Stimulated activated CD8-positive, alpha-beta memory T cell treated with anti-CD3 and anti-CD28 coated beads, Interleukin-7, amount 100 ng/mL, for 24 hours (primary cell): ENCODE data around the gene CAPN15.

Experiments used
- DNase-seq: peaks from one replicate; pipeline ENCODE4 v3.0.0-alpha.2; 2020; ENCODE audit warnings: low read depth

Gene CAPN15

DNA sequence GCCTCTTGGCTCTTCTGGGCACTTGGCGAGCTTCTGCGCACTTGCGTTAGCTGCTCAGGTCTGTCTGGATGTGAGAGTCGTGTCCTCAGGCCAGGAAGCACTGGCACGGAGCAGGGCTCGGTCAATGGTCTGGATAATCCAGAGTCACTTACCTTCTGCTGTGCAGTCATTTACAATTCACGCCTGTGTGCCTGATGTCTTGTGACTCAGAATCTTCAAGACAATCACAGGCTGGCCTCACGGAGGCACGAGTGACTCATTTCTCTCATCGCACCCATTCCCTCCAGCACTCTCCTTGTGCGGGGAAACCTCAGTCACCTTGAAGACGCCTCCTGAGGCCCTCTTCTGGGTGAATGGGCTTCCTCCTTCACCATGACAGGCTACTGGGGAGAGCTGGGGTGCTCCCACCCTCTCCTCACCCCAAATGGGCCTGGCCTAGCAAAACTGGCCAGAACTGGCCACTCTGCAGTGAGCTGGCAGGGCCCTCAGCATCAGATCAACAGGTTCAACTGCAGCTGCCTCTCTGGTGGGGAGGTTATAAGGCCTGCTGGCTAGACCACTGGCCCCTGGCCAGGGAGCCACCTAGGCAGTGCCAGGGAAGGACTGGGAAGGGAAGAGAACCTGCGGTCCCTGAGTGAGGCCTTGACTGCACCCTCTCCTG is 1.9 kb upstream of the CAPN15 start:
- peak; percentile 55 for DNase-seq

- no peak for DNase-seq
Observed at GRCh38 chr16:526181-527014, 1.1 kb upstream of the CAPN15 start.

DNA sequence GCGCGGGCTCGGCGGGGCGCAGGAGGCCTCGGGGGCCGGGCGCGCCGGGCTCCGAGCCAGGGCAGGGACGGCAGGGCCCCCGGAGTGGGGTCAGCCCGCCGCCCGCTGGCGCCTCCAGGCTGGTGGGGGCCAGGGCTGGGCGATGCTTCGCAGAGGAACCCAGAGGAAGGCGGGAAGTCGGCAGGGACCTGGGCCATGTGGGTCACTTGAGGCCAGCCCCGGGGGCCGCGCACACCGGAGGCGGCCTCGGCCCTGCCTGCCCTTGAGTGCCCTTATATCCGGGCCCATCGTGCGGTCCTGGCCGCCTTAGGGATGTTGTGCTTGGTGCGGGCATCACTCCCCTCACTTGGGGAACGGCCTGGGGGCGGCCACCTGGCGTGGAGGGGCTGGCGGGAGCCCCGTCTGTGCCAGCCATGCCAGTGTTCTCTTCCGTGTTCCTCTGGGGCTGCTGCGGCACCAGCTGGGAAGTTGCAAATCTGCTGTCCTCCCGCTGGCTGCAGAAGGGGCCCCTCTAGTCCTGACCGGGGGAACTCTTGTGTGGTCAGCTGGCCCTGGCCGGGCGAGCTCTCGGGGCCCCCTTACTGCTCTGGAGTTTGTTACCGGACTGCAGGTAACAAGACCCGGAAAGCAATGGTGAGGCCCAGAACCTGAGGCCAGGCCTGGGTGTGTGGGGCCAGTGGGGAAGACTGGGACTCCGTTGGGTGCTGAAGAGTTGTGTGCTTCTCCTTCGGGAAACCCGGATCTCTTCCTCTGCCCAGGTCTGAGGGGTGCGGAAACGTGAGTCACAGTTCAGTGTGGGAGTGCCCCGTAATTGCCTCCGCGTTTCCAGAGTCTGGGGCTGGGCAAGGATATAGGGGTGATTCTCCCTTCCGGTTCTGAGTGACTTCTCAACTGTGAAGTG is 849 bp downstream of the CAPN15 start:
- no peak for DNase-seq

DNA sequence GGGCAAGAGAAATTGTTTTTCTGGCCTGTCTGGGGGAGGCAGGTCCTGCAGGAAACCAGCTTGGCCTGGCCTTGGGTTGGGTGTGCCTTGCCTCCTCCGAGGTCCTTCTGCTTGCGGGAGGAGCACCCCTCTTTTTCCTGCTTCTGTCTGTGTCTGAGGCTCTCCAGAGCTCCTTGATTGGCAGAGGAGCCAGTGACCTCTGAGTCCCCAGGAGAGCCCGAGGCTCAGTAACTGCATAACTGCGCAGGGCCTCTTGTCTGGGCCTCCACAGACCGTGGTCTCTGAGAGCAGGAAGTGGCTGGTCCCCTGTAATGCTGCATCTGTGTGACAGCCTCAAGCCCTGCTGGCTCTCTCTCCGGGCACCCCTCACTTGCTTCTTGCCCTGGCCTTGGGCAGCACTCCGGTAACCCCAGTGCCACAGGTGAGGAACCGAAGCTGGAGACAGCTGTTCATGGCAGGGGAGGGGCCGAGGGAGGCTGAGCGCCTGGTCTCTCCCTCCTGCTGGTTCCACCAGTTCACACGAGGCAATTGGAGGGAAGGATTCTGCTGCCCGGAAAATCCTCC is 1.6 kb downstream of the CAPN15 start:
- no peak for DNase-seq

- DNase-seq = no peak
Observed at GRCh38 chr16:530111-530817, 2.8 kb downstream of the CAPN15 start.

GRCh38 chr16:531494-532125 is 4.1 kb downstream of the CAPN15 start:
- no peak for DNase-seq

DNA sequence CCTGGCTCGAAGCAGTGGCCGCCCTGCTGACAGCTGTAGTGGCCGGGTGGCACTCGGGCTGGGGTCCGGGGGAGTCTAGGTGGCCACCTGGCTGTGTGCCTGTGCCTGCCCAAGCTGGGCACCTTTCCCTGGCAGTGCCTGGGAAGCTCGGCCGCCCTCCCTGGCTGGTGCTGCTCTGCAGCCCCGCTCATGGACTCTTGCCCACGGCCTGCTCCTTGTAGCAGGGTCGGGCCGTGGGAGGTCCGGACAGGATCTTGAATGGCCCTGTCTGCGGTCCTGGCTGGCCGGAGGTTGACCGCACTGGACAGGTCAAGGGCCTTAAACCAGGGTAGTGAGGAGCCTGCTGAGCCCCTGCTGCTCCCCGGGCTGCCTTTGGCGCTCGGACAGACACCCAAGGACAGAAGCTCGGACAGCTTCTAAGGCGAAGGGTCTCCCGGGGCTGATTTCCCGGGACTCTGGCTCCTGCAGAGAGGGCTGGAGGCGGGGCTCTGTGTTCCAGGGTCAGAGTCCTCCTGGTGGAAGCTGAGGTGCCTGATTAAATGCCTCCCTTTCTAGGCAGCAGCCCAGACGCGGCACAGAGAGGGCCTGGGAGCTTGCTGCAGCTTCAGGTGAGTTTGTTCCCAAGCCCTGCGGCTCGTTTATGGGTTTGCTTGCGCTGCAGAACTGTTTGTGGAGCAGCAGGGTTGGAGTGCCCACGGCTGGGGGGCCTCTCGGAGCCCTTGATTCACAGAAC is 6.0 kb downstream of the CAPN15 start:
- DNase-seq = no peak

- DNase-seq = no peak
Observed at GRCh38 chr16:534135-534534, 6.6 kb downstream of the CAPN15 start.

DNA sequence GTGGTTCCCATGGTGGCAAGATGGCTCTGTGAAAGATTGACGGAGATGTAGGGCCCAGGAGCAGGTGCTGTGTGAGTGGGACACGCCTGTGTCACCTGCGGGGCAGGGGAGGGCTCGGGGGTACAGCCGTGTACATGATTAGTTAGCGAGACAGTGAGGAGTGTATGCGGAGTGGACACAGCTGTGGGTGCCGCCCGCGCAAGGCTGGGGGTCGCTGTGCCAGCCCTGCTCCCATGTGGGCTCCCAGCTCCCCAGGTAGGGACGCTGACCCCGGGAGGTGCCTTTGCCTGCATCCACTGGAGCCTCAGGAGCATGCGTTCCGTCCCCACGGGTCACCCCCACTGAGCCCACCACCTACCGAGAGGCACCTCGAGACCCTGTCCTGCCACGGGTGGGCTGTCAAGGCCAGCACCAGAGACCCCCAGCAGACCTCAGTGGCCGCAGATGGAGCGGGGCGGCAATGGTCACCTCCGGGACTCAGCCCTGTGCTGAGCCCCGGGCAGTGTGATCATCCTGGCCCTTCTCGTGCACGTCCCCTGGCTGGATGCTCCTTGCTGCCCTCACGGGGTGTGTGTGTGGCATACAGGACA is 7.4 kb downstream of the CAPN15 start:
- DNase-seq = no peak

DNA sequence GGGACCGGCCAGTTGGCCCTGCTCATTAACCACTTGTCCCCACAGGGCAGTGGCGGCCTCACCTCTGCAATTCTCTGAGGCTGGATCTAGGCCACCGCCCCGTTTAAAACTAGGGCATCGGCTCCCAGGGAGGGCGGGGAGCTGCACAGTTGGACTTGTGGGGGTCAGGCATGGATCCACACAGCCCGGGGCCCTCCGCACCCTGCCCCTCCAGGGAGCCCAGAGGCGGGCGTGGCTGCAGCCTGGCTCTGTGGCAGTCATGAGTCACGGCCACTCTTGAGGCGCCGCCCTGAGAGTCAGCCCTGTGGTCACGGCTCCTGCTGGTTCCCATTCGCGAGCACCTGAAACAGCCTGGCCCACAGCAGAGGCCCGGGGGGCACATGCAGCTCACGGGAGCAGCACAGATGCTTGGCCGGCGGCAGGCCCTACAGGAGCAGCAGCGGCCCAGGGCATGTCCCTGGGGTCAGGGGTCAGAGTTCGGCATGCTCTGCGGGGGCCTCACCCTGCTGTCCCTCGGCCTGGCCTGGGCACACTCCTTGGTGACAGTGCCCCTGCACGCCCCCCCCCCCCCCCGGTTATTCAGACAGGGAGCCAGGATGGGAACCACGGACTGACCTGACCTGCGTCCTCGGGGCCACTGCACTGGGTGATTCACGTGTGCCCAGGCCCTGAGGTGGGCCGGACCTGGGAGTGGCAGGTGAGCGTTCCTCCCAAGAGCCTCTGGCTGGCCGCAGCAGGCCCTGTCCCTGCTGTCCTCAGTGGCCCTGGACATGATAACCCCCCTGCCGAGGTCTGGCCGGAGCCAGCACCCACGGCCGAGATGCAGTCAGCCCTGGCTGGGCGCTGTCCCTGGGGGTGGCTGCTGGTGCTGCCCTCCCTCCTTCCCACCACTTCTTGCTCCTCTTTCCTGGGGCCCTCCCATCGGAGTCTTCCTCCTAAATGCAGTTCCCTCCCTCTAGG is 8.2 kb downstream of the CAPN15 start:
- no peak for DNase-seq

GRCh38 chr16:536746-537145 is 9.2 kb downstream of the CAPN15 start:
- no peak for DNase-seq

DNA sequence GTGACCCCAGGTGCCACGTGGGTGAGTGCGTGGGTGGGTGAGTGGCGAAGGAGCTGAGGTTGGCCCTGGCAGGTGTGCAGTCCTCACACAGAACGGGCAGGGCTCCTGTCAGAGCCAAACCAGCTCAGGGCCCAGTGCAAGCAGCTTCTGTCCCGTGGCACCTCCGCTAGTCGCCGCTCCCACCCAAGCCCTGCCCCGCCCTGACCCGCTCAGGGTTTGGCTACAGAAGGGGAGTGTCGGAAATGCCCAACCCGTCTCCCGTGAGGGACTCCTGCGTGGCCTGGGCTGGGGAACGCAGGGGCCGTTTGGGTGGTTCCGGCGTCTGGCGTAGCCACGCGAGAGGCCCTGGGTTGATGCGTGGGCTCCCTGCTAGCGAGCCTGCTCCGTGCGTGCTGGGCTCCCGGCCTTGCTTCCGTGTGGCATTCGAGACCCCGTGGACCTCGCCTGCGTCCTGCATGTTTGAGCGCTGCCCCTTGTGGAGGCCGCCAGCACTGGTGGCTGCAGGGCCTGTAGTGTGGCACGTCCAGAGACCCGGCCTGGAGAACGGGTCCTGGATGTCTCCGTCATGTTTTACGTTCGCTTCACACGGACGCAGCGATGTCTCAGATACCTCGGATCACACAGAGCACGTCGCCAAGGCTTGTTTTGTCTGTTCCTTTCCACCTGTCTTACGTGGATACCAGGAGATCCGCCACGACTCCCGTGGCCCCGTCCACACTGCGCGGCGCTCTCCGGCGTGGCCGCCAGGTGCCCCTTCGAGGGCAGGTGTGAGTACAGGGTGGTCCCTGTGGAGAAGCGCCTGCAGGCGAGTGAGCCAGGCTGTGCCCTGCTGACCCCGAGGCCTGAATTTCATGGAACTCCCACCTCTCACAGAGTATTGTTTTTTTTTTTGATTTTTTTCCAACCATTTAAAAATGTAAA is 10.2 kb downstream of the CAPN15 start:
- DNase-seq = no peak

DNA sequence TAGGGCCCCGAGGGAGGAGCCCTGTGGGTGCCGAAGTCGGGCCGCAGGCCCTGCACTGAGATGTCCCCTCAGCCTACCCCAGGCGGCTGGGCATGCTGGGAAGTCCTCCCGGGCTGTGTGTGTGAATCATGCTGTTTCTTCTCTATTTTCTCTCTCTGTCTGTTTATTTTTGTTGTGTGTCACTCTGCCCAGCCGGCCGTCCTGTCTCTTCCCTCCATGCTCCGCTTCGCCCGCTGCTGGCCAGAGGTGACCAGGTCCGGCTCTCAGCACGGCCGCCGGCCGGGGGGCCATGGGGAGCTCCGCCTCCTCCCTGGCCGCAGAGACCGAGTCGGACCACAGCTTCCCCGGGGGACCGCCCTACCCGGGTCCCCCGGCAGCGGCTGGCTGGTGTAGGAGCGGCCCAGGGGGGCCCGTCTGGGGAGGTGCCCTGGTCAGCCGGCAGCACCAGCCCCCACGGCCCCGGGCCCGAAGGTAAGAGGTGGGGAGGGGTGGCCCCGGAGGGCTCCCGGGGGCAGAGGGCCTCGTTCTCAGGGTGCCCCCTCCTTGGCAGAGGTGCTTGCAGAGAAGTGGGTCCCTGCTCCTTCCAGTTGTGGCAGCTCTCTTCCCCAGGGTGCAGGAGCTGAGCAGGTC is 12.5 kb downstream of the CAPN15 start:
- DNase-seq = no peak

- DNase-seq = no peak
Observed at GRCh38 chr16:540645-541340, 13.3 kb downstream of the CAPN15 start.

GRCh38 chr16:543301-544164 is 16.0 kb downstream of the CAPN15 start:
- DNase-seq = no peak

- no peak for DNase-seq
Observed at GRCh38 chr16:544517-544916, 17.0 kb downstream of the CAPN15 start.
